ENCODE data around the gene SF3B2.

The SF3B2 gene

DNA sequence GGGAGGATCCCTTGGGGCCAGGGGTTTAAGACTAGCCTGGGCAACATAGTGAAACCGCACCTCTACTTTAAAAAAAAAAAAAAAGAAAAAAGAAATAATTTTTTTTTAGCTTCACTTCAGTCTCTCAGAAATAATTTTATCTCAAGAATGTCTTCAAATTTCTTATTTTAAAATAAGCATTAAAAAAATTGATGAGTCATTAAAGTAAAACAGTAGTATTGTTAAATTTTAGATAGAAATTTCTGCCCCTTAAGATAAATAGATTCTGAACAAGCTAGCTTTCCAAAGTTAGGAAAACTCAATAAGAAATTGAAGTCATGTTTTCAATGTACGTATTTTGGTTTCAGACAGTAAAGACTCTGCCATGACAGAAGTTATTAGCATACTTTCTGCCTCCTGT is 10.2 kb downstream of the SF3B2 start:
- Histone ChIP-seq H3K9me3 (no peaks in the 10 kb centered on the region), H3K4me1 (peaks cover 13% of the 10 kb centered on the region; the same call in 1 of the 2 replicates), H4K20me1 (peaks cover 71% of the 10 kb centered on the region), H3K27ac (no peak overlapping the region), H3K27me3 (no peaks in the 10 kb centered on the region), H3K4me2 (no peak overlapping the region), H3K9ac (no peak overlapping the region), H3K36me3 (peaks cover 98% of the 10 kb centered on the region), H3K4me3 (no peak overlapping the region)
- TF ChIP-seq Cebpa-rat (IDR thresholded peaks at IDR 0.05), result no peak

DNA sequence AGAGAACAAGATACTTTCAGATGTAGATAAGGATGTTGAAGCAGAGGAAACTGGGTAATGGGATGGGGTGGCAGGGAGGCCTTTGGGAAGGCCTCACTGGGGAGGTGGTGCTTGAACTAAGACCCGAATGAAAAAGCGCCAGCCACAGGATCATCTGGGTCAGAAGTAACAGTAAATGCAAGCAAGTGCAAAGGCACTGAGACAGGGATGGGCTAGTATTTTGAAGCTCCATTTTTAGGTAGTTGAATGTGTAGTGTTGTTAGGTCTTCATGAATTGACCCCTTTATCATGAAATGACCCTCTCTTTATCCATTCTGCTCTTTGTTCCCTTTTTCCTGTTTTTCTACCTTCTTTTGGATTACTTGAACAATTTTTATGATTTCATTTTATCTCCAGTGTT is 11.7 kb downstream of the SF3B2 start:
- no peak overlapping the region for H3K27ac ChIP-seq
- no peaks in the 10 kb centered on the region for H3K27me3 ChIP-seq
- peaks cover 83% of the 10 kb centered on the region for H4K20me1 ChIP-seq
- no peak for TF ChIP-seq Cebpa-rat (IDR thresholded peaks at IDR 0.05)
- no peak overlapping the region for H3K9ac ChIP-seq
- peaks cover 28% of the 10 kb centered on the region for H3K4me1 ChIP-seq
- H3K9me3 ChIP-seq, result no peaks in the 10 kb centered on the region
- peaks cover 98% of the 10 kb centered on the region for H3K36me3 ChIP-seq
- H3K4me3 ChIP-seq, result no peak overlapping the region
- no peak overlapping the region for H3K4me2 ChIP-seq

DNA sequence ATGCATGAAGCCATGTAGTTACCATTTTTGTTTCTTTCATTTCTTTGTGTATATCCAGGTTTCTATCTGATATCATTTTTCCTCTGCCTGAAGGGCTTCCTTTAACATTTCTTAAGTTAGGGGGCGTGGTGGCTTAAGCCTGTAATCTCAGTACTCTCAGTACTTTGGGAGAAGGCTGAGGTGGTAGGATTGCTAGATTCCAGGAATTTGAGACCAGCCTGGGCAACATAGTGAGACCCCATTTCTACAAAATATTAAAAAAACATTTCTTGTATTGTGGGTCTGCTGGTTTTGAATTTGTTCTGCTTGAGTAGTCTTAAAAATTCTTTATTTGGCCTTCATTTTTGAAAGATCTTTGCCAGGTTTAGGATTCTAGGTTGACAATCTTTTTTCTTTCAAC is 12.4 kb downstream of the SF3B2 start:
- Histone ChIP-seq H4K20me1 (peaks cover 82% of the 10 kb centered on the region), H3K9ac (no peak overlapping the region), H3K27me3 (no peaks in the 10 kb centered on the region), H3K27ac (no peak overlapping the region), H3K36me3 (peaks cover 94% of the 10 kb centered on the region), H3K4me1 (peaks cover 34% of the 10 kb centered on the region), H3K4me2 (no peak overlapping the region), H3K4me3 (no peak overlapping the region), H3K9me3 (no peaks in the 10 kb centered on the region)
- TF ChIP-seq Cebpa-rat (IDR thresholded peaks at IDR 0.05), result no peak

- H3K36me3 ChIP-seq, result peaks cover 72% of the 10 kb centered on the region
- H4K20me1 ChIP-seq, result peaks cover 70% of the 10 kb centered on the region
- 0 out of 2 replicates have a peak overlapping the region, but pooled peaks have one; percentile 9 for H3K9ac ChIP-seq
- no peaks in the 10 kb centered on the region for H3K27me3 ChIP-seq
- H3K27ac ChIP-seq, result peak overlapping the region; percentile 37
- H3K9me3 ChIP-seq, result no peaks in the 10 kb centered on the region
- TF ChIP-seq Cebpa-rat (IDR thresholded peaks at IDR 0.05), result no peak
- H3K4me3 ChIP-seq, result no peak overlapping the region
- no peak overlapping the region for H3K4me2 ChIP-seq
- H3K4me1 ChIP-seq, result peaks cover 44% of the 10 kb centered on the region
Measured at GRCh38 chr11:66066751-66067150, 14.6 kb downstream of the SF3B2 start.

- H3K4me1 ChIP-seq, result peaks cover 53% of the 10 kb centered on the region
- no peak for TF ChIP-seq Cebpa-rat (IDR thresholded peaks at IDR 0.05)
- peaks cover 77% of the 10 kb centered on the region for H4K20me1 ChIP-seq
- H3K27ac ChIP-seq, result no peak overlapping the region
- peak overlapping the region; percentile 96; the same call in 1 of the 2 replicates for H3K4me2 ChIP-seq
- H3K27me3 ChIP-seq, result no peaks in the 10 kb centered on the region
- no peak overlapping the region for H3K4me3 ChIP-seq
- no peaks in the 10 kb centered on the region for H3K9me3 ChIP-seq
- H3K36me3 ChIP-seq, result peaks cover 63% of the 10 kb centered on the region
- H3K9ac ChIP-seq, result no peak overlapping the region
Measured at GRCh38 chr11:66067640-66068039, 15.5 kb downstream of the SF3B2 start.

DNA sequence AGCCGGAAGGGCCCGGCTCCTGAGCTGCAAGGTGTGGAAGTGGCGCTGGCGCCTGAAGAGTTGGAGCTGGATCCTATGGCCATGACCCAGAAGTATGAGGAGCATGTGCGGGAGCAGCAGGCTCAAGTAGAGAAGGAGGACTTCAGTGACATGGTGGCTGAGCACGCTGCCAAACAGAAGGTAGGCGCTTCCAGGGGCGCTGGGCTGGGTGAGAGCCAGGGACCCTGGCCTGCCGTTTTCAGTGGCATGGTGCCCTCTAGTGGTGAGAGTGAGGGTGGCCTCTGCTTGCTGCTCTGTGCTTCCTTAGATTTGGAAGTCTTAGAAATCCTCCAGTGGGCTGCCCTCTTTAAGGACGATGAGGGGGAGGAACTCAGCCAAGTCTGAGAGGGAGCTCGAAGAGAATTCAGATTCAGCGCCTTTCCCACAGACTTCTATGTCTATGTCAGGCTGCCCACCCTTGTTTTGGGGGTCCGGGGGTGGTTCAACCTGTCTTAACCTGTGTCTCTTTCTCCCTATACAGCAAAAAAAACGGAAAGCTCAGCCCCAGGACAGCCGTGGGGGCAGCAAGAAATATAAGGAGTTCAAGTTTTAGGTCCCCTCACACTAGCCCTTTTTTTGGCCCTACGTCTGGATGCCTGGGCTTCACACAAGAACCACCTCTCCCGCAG is 16.1 kb downstream of the SF3B2 start:
- H3K4me3 ChIP-seq, result peak overlapping the region; percentile 94; the same call in 1 of the 2 replicates
- H3K4me2 ChIP-seq, result peak overlapping the region; percentile 96
- no peak overlapping the region for H3K9ac ChIP-seq
- no peaks in the 10 kb centered on the region for H3K27me3 ChIP-seq
- H3K27ac ChIP-seq, result peak overlapping the region; percentile 88; the same call in 1 of the 2 replicates
- H4K20me1 ChIP-seq, result peaks cover 77% of the 10 kb centered on the region
- peaks cover 63% of the 10 kb centered on the region for H3K36me3 ChIP-seq
- no peak for TF ChIP-seq Cebpa-rat (IDR thresholded peaks at IDR 0.05)
- H3K4me1 ChIP-seq, result peaks cover 59% of the 10 kb centered on the region
- H3K9me3 ChIP-seq, result no peaks in the 10 kb centered on the region

DNA sequence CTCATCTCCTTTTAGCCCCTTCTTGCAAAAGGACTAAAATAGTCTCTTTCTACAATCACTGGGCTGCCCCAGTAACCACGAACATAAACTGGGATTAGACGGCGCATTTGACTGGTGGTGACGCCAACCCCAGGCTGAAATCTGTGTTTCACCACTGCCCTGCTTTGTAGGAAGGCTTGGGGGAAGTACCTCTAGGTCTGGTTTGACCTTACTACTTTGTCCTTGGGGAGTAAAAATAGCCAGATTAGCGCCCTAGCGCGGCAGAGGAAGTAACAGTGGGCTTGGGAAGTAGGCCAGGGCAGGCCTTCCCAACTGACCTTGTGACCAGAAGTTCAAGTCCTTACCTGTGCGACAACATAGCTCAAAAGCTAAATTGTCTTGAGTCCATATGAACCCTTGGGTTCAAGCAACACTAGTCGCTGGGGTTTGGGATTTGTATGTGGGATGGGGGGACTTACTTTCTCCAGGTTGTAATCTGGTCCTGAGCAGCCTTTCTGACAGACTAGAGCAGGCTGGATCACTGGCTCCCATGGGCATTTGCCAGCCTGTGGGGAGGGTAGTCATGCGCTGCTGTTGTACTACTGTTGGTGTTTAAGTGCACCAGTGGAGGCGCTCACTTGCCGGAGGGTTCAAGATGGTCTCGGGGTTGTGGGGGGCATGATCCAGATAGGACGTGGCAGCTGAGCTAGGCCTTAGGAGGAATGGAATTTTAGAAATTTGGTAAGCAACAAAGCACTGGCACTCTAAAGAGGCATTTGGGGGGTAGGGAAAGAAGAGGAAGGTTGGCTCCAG is 17.0 kb downstream of the SF3B2 start:
- Histone ChIP-seq H3K27me3 (no peaks in the 10 kb centered on the region), H3K4me2 (peak overlapping the region; percentile 96), H3K27ac (peak overlapping the region; percentile 88), H3K9me3 (no peaks in the 10 kb centered on the region), H3K4me1 (peaks cover 60% of the 10 kb centered on the region), H3K4me3 (peak overlapping the region; percentile 94), H3K9ac (peak overlapping the region; percentile 87), H4K20me1 (peaks cover 74% of the 10 kb centered on the region), H3K36me3 (peaks cover 60% of the 10 kb centered on the region)
- no peak for TF ChIP-seq Cebpa-rat (IDR thresholded peaks at IDR 0.05)

GRCh38 chr11:66069715-66070603 is 17.8 kb downstream of the SF3B2 start, which contains the start of gene PACS1:
Gene PACS1 (plus strand): TSS chr11:66070272. CDS start chr11:66070487, 215 bp downstream.
- Histone ChIP-seq H3K4me2 (peak within 1 kb of the TSS; percentile 96), H3K9ac (peak within 1 kb of the TSS; percentile 87), H3K27me3 (no peaks in the 10 kb centered on the region), H3K9me3 (no peaks in the 10 kb centered on the region), H3K4me3 (peak within 1 kb of the TSS; percentile 94), H4K20me1 (peaks cover 69% of the 10 kb centered on the region), H3K4me1 (peaks cover 60% of the 10 kb centered on the region), H3K27ac (peak within 1 kb of the TSS; percentile 88), H3K36me3 (peaks cover 60% of the 10 kb centered on the region)
- no peak for TF ChIP-seq Cebpa-rat (IDR thresholded peaks at IDR 0.05)

GRCh38 chr11:66070604-66071380 is 18.6 kb downstream of the SF3B2 start:
- no peaks in the 10 kb centered on the region for H3K9me3 ChIP-seq
- H3K36me3 ChIP-seq, result peaks cover 60% of the 10 kb centered on the region
- H3K4me2 ChIP-seq, result peak overlapping the region; percentile 96
- peaks cover 60% of the 10 kb centered on the region for H3K4me1 ChIP-seq
- H3K27ac ChIP-seq, result peak overlapping the region; percentile 88
- peaks cover 65% of the 10 kb centered on the region for H4K20me1 ChIP-seq
- H3K27me3 ChIP-seq, result no peaks in the 10 kb centered on the region
- TF ChIP-seq Cebpa-rat (IDR thresholded peaks at IDR 0.05), result no peak
- H3K4me3 ChIP-seq, result peak overlapping the region; percentile 94
- peak overlapping the region; percentile 87 for H3K9ac ChIP-seq

Data from BLaER1 (cell line).